Measurements from ENCODE around the gene GIPC3.

- TF ChIP-seq POLR2A (IDR thresholded peaks at IDR 0.05) (no peak), CTCF (IDR thresholded peaks at IDR 0.05) (no peak)
Measured at GRCh38 chr19:3544058-3544376, 41.3 kb upstream of the GIPC3 start.

All from adrenal gland (tissue), 5 donors.